Psoas muscle (tissue), 8 donors: Measurements from ENCODE around the gene LRRC75B. TPM values are rescaled to one million over a fixed set of nuclear protein-coding genes. Genes with fewer than 3 reads are reported as not detected.

ENCODE experiments used
- ATAC-seq, 4 donors: fragments of 200-7000 bp; cut with Tn5 transposase; one replicate each; pipeline ENCODE4 v1.9.1; 2020; ENCODE audit warnings: moderate library complexity in 3 of 4, mild to moderate bottlenecking in 2 of 4
- DNase-seq, 2 donors: peaks; one replicate each; pipeline ENCODE4 v3.0.0-alpha.2; 2020
- H3K27ac ChIP-seq: fragments of 200-600 bp; one replicate; pipeline ENCODE4 v1.8.0; 2022
- H3K27me3 ChIP-seq, 3 donors: fragments of 200-600 bp in 1 of 3; one replicate each; pipeline versions ENCODE4 v1.6.1 to v1.8.0; 2013 to 2022; ENCODE audit warnings: low read length in 2 of 3, mild to moderate bottlenecking in 2 of 3, moderate library complexity in 1 of 3; ENCODE audit not compliant: insufficient read depth in 3 of 3
- H3K36me3 ChIP-seq, 2 donors: fragments of 200-600 bp in 1 of 2; one replicate each; pipeline versions ENCODE4 v1.6.1 to v1.8.0; 2013 to 2022; ENCODE audit warnings: low read depth in 1 of 2, mild to moderate bottlenecking in 1 of 2, moderate library complexity in 1 of 2; ENCODE audit not compliant: insufficient read depth in 1 of 2
- H3K4me1 ChIP-seq: fragments of 200-600 bp; one replicate; pipeline ENCODE4 v1.8.0; 2022
- H3K4me3 ChIP-seq: fragments of 200-600 bp; one replicate; pipeline ENCODE4 v1.8.0; 2022; ENCODE audit warnings: mild to moderate bottlenecking
- H3K9me3 ChIP-seq: fragments of 200-600 bp; one replicate; pipeline ENCODE4 v1.8.0; 2022
- CTCF ChIP-seq: fragments of 200-600 bp; IDR thresholded peaks from one replicate; pipeline ENCODE4 v1.8.0; 2022; ENCODE audit warnings: antibody characterized with exemption
- WGBS, 3 donors: extraction: QIAGEN DNeasy Blood & Tissue Kit; methylation state at CpG; one replicate each; pipeline versions ENCODE4 v1.1.6 to v1.1.7; 2013; 5-methylcytosine and 5-hydroxymethylcytosine counted together
- intact Hi-C, 2 donors: fragments of 100-400 bp; cut with DNase I; formaldehyde crosslinking; loops; one replicate each; pipeline versions ENCODE4 v1.11.0 to v1.14.2; 2022
- polyA plus RNA-seq, 3 donors: library from polyadenylated mRNA; stranded (reverse); fragments of 200-250 nt; gene quantifications; one replicate each; pipeline ENCODE4 v1.2.3, GENCODE V29; 2013
- total RNA-seq, 4 donors: library from RNA; stranded (reverse); fragmentation: NEBNext Ultra II Directional in 2 of 4; extraction: Animal tissue kit (Norgen Biotek cat#: 25700) in 2 of 4; gene quantifications; one replicate each; pipeline versions ENCODE4 v1.2.1 to v1.2.4, GENCODE V29; 2021 to 2023
- donor health status: healthy with polysubstance abuse.
- donor health status: DM: no; HTN: no; CAD: no; lungs with moderate emphysema.
- donor health status: Bipolar disorder and iron deficiency.
- donor health status: healthy.
- donor health status: DM: yes; HTN: yes; CAD: no.
- donor health status: DM: no; HTN: no; CAD: no.
- donor health status: DM: no; HTN: no; CAD: no.
- donor health status: DM: yes; HTN: yes; CAD: no.

LRRC75B gene
- total and polyA plus RNA-seq, 7 donors: 0.93 to 4.1 (median 2.2) TPM

GRCh38 chr22:24536089-24536488 lies 56.8 kb downstream of the LRRC75B start:
- Histone ChIP-seq H3K27me3 (no peaks in the 10 kb centered on the region), H3K27ac (no peak overlapping the region), H3K4me1 (peaks cover 13% of the 10 kb centered on the region), H3K4me3 (no peak overlapping the region), H3K9me3 (no peaks in the 10 kb centered on the region), H3K36me3 (peaks cover 3 to 15% of the 10 kb centered on the region in 2 donors)
- WGBS, 3 donors: 74 to 89% (median 76%) methylated on average over 3 of the region's 3 CpGs
- TF ChIP-seq CTCF: no peak
- DNase-seq (no peak), ATAC-seq (no peak)
- intact Hi-C loops: no loop called here

Other genes with a start within 250 kb of the LRRC75B start
- 1 to 10 TPM in 3 of 4 donors, under 1 TPM in 1; 0.97 to 2.4 (median 1.6) TPM for gene ADORA2A, start 165.5 kb downstream of the LRRC75B start, total RNA-seq
- 1 to 10 TPM in 2 of 3 donors, under 1 TPM in 1; 0.97 to 1.7 (median 1.7) TPM for gene ADORA2A, start 165.5 kb downstream of the LRRC75B start, polyA plus RNA-seq
- gene UPB1, start 97.7 kb downstream of the LRRC75B start, total RNA-seq: under 1 TPM; 0.07 to 0.82 (median 0.19) TPM
- gene UPB1, start 97.7 kb downstream of the LRRC75B start, polyA plus RNA-seq: under 1 TPM; 0.11 to 0.21 (median 0.18) TPM
- 100 to 1,000 TPM; 114 to 232 (median 181) TPM for gene GUCD1, start 37.9 kb downstream of the LRRC75B start, total RNA-seq
- gene GUCD1, start 37.9 kb downstream of the LRRC75B start, polyA plus RNA-seq: 100 to 1,000 TPM; 137 to 180 (median 151) TPM
- gene SNRPD3, start 37.1 kb downstream of the LRRC75B start, total RNA-seq: 10 to 100 TPM; 68.8 to 90.5 (median 75.8) TPM
- 100 to 1,000 TPM in 2 of 3 donors, 10 to 100 TPM in 1; 82.7 to 129 (median 110) TPM for gene SNRPD3, start 37.1 kb downstream of the LRRC75B start, polyA plus RNA-seq
- 1 to 10 TPM in 2 of 4 donors, under 1 TPM in 2; 0.71 to 2.6 (median 1.7) TPM for gene GGT1, start 10.1 kb upstream of the LRRC75B start, total RNA-seq
- gene GGT1, start 10.1 kb upstream of the LRRC75B start, polyA plus RNA-seq: 1 to 10 TPM in 1 of 3 donors, under 1 TPM in 2; 0.52 to 1.3 (median 0.97) TPM
- gene PIWIL3, start 181.6 kb upstream of the LRRC75B start, total RNA-seq: not detected
- gene PIWIL3, start 181.6 kb upstream of the LRRC75B start, polyA plus RNA-seq: not detected
- gene SGSM1, start 213.1 kb upstream of the LRRC75B start, total RNA-seq: under 1 TPM; 0.32 to 0.98 (median 0.62) TPM
- under 1 TPM; 0.03 to 0.11 (median 0.09) TPM for gene SGSM1, start 213.1 kb upstream of the LRRC75B start, polyA plus RNA-seq